Measurements from ENCODE around the gene SBF2. TPM values are rescaled to one million over a fixed set of nuclear protein-coding genes. Genes with fewer than 3 reads are reported as not detected.
A peak's percentile ranks its signal among the peaks of the same experiment; 100 is the strongest.

Gene SBF2
- total and polyA plus RNA-seq, 2 donors (not counting 3 experiments of a cell fraction or from before 2014, with no cell fraction given): 15.4 to 42.4 TPM

- Histone ChIP-seq H4K20me1 (replicated peaks; ENCODE audit: control insufficient read depth, extremely low read depth, insufficient read depth, low read length) (no peaks in the 10 kb centered on the region), H2AFZ (ENCODE audit: low read depth, low read length) (no peak overlapping the region), H3K9me3 (replicated peaks; ENCODE audit: control insufficient read depth, insufficient read depth, low read length) (no peaks in the 10 kb centered on the region), H3K27me3 (ENCODE audit: control insufficient read depth in 2 of 2, insufficient read depth in 2 of 2, low read length in 2 of 2) (no peaks in the 10 kb centered on the region), H3K4me2 (ENCODE audit: insufficient read depth, low read length) (no peak overlapping the region), H3K27ac (ENCODE audit: insufficient read depth, low read depth, low read length) (no peak overlapping the region), H3K4me3 (replicated peaks in 1 of 3; ENCODE audit: insufficient read depth in 1 of 3, low read depth in 1 of 3, low read length in 3 of 3) (no peak overlapping the region), H3K9ac (replicated peaks; ENCODE audit: extremely low read depth, insufficient read depth, low read length) (no peak overlapping the region), H3K36me3 (ENCODE audit: control insufficient read depth in 2 of 2, extremely low read depth in 1 of 2, insufficient read depth in 2 of 2, low read length in 2 of 2) (no peaks in the 10 kb centered on the region), H3K79me2 (ENCODE audit: control insufficient read depth, insufficient read depth, low read length) (peaks cover 15% of the 10 kb centered on the region), H3K4me1 (ENCODE audit: control insufficient read depth, extremely low read depth, insufficient read depth, low read length) (no peaks in the 10 kb centered on the region), H3K9me1 (replicated peaks; ENCODE audit: control insufficient read depth, extremely low read depth, insufficient read depth, low read length) (no peaks in the 10 kb centered on the region)
- TF ChIP-seq JUN (IDR thresholded peaks at IDR 0.05; ENCODE audit: borderline replicate concordance, insufficient read depth, insufficient read length, low read depth) (no peak), POLR2AphosphoS5 (IDR thresholded peaks at IDR 0.05; ENCODE audit: insufficient read depth, low read depth, low read length) (no peak), MAX (IDR thresholded peaks at IDR 0.05; ENCODE audit: insufficient read depth, insufficient read length) (no peak), EZH2 (IDR thresholded peaks at IDR 0.05; ENCODE audit: borderline replicate concordance, low read depth, low read length, severe bottlenecking) (no peak)
- dilution Hi-C loops (cut with MboI; ENCODE audit: extremely low pct_ligation_motif_present, low sequenced_read_pairs): no loop called here
- ChIA-PET CTCF (interaction anchor here (1.0 kb wide), 1 partner anchor 12 kb away, joined by 4 read pairs; no protein-coding TSS in a partner anchor), POLR2A (no interaction called here)
- intact Hi-C loops (cut with micrococcal nuclease): no loop called here
- FAIRE-seq (no peak), DNase-seq (ENCODE audit: low read depth, low spot score) (no peak)
- no TSS peak for BruUV-seq (replicated peaks)
Observed at GRCh38 chr11:10064828-10065227, 229.2 kb downstream of the SBF2 start.

GRCh38 chr11:10058356-10058755, 235.7 kb downstream of the SBF2 start:
- H2AFZ ChIP-seq (ENCODE audit: low read depth, low read length): no peak overlapping the region
- no peaks in the 10 kb centered on the region for H3K9me1 ChIP-seq (replicated peaks; ENCODE audit: control insufficient read depth, extremely low read depth, insufficient read depth, low read length)
- dilution Hi-C loops (cut with MboI; ENCODE audit: extremely low pct_ligation_motif_present, low sequenced_read_pairs): no loop called here
- H3K79me2 ChIP-seq (ENCODE audit: control insufficient read depth, insufficient read depth, low read length): peaks cover 28% of the 10 kb centered on the region
- H3K4me3 ChIP-seq (replicated peaks in 1 of 3; ENCODE audit: insufficient read depth in 1 of 3, low read depth in 1 of 3, low read length in 3 of 3): no peak overlapping the region
- no peaks in the 10 kb centered on the region for H3K36me3 ChIP-seq (ENCODE audit: control insufficient read depth in 2 of 2, extremely low read depth in 1 of 2, insufficient read depth in 2 of 2, low read length in 2 of 2)
- TF ChIP-seq JUN (IDR thresholded peaks at IDR 0.05; ENCODE audit: borderline replicate concordance, insufficient read depth, insufficient read length, low read depth): no peak
- TF ChIP-seq POLR2A (IDR thresholded peaks at IDR 0.05; ENCODE audit: low read depth, low read length): no peak
- no peak for TF ChIP-seq POLR2AphosphoS5 (IDR thresholded peaks at IDR 0.05; ENCODE audit: insufficient read depth, low read depth, low read length)
- TF ChIP-seq CTCF (IDR thresholded peaks at IDR 0.05; ENCODE audit: extremely low read depth in 1 of 2, insufficient read depth in 1 of 2, low read depth in 1 of 2, low read length in 2 of 2): no peak
- no peak for TF ChIP-seq MYC (IDR thresholded peaks at IDR 0.05; ENCODE audit: low read depth, low read length)
- no peak for TF ChIP-seq MAX (IDR thresholded peaks at IDR 0.05; ENCODE audit: insufficient read depth, insufficient read length)
- ChIA-PET POLR2A (no interaction called here), CTCF (interaction anchor here (1.2 kb wide), 1 partner anchor 19 kb away, joined by 3 read pairs; no protein-coding TSS in a partner anchor)
- no peak overlapping the region for H3K9ac ChIP-seq (replicated peaks; ENCODE audit: extremely low read depth, insufficient read depth, low read length)
- no peak overlapping the region for H3K27ac ChIP-seq (ENCODE audit: insufficient read depth, low read depth, low read length)
- no peaks in the 10 kb centered on the region for H3K27me3 ChIP-seq (ENCODE audit: control insufficient read depth in 2 of 2, insufficient read depth in 2 of 2, low read length in 2 of 2)
- no peaks in the 10 kb centered on the region for H3K9me3 ChIP-seq (replicated peaks; ENCODE audit: control insufficient read depth, insufficient read depth, low read length)
- no peaks in the 10 kb centered on the region for H4K20me1 ChIP-seq (replicated peaks; ENCODE audit: control insufficient read depth, extremely low read depth, insufficient read depth, low read length)
- BruUV-seq (replicated peaks): no TSS peak
- FAIRE-seq: peak; percentile 72
- no peaks in the 10 kb centered on the region for H3K4me1 ChIP-seq (ENCODE audit: control insufficient read depth, extremely low read depth, insufficient read depth, low read length)
- H3K4me2 ChIP-seq (ENCODE audit: insufficient read depth, low read length): peak overlapping the region; percentile 17
- no peak for DNase-seq (ENCODE audit: low read depth, low spot score)
- intact Hi-C loops (cut with micrococcal nuclease): no loop called here
